Activated B cell treated with CpG ODN at 0.5 μM for 24 hours (primary cell): ENCODE results near the gene TOP2B. TPM values are rescaled to one million over a fixed set of nuclear protein-coding genes. Genes with fewer than 3 reads are reported as not detected.

Source experiments
- ATAC-seq: fragments of 200-7000 bp; cut with Tn5 transposase; one replicate; pipeline ENCODE4 v1.10.0; 2021; ENCODE audit warnings: low read depth, mild to moderate bottlenecking, moderate library complexity
- CTCF ChIA-PET: fragments of 350-600 bp; sonication (Branson Sonifier 250); formaldehyde crosslinking; loops from one replicate; lab custom pipeline; 2021; ENCODE audit warnings: antibody characterized with exemption; lab: Charles Lee
- POLR2A ChIA-PET: fragments of 350-600 bp; sonication (Branson Sonifier 250); formaldehyde crosslinking; loops from one replicate; lab custom pipeline; 2021; ENCODE audit warnings: antibody characterized with exemption; lab: Charles Lee
- DNase-seq: peaks from one replicate; pipeline ENCODE4 v3.0.0; 2022
- H3K27ac Mint-ChIP-seq: one replicate; pipeline ENCODE4 v1.8.0; 2020; ENCODE audit warnings: mixed read lengths
- H3K27me3 Mint-ChIP-seq: one replicate; pipeline ENCODE4 v1.8.0; 2021; ENCODE audit warnings: mixed read lengths
- H3K36me3 Mint-ChIP-seq: one replicate; pipeline ENCODE4 v1.8.0; 2021; ENCODE audit warnings: low read depth, mixed read lengths
- H3K4me1 Mint-ChIP-seq: one replicate; pipeline ENCODE4 v1.8.0; 2021; ENCODE audit warnings: mixed read lengths
- H3K4me3 Mint-ChIP-seq: one replicate; pipeline ENCODE4 v1.8.0; 2020; ENCODE audit warnings: mild to moderate bottlenecking, mixed read lengths
- H3K9me3 Mint-ChIP-seq: one replicate; pipeline ENCODE4 v1.8.0; 2020; ENCODE audit warnings: mixed read lengths
- intact Hi-C: fragments of 100-400 bp; cut with micrococcal nuclease; formaldehyde crosslinking; loops from one replicate; pipeline ENCODE4 v1.15.1; 2024
- total RNA-seq: library from RNA; stranded (reverse); gene quantifications from 2 replicates; pipeline ENCODE4 v1.2.3, GENCODE V29; 2022
- TF ChIP-seq, protein P1 (sequence below): fragments of 200-600 bp; IDR thresholded peaks from one replicate; pipeline ENCODE4 v1.8.0; 2022; ENCODE audit warnings: antibody characterized with exemption, mild to moderate bottlenecking

Gene TOP2B
- total RNA-seq, 1 donor from 2014 or later: 117 TPM

DNA sequence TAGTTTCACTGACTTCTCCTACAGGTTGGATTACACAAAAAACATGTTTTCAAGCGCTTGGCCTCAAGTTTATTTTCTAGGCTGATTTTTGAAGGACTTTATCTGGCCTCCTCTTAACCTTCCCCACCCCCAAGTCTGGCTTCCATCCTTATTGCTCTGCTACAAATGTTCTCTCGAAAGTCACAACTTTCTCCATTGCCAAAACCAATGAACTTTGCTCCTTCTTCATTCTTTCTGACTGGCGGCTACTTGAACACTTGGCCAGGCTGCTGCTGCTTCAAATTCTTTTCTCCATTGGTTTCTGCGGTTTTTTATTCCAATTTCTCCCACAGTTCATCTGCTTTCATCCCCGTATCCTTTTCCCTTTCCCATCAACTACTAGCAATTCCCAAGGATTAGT, 106.6 kb downstream of the TOP2B start:
- TF ChIP-seq, protein P1, sequence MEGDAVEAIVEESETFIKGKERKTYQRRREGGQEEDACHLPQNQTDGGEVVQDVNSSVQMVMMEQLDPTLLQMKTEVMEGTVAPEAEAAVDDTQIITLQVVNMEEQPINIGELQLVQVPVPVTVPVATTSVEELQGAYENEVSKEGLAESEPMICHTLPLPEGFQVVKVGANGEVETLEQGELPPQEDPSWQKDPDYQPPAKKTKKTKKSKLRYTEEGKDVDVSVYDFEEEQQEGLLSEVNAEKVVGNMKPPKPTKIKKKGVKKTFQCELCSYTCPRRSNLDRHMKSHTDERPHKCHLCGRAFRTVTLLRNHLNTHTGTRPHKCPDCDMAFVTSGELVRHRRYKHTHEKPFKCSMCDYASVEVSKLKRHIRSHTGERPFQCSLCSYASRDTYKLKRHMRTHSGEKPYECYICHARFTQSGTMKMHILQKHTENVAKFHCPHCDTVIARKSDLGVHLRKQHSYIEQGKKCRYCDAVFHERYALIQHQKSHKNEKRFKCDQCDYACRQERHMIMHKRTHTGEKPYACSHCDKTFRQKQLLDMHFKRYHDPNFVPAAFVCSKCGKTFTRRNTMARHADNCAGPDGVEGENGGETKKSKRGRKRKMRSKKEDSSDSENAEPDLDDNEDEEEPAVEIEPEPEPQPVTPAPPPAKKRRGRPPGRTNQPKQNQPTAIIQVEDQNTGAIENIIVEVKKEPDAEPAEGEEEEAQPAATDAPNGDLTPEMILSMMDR: no peak
- Mint-ChIP-seq H3K27me3 (peaks cover 10% of the 10 kb centered on the region), H3K9me3 (no peaks in the 10 kb centered on the region), H3K27ac (no peak overlapping the region), H3K36me3 (no peaks in the 10 kb centered on the region), H3K4me1 (no peaks in the 10 kb centered on the region), H3K4me3 (no peak overlapping the region)
- DNase-seq (no peak), ATAC-seq (no peak)
- intact Hi-C loops: no loop called here
- CTCF ChIA-PET: no interaction called here
- POLR2A ChIA-PET: no interaction called here

DNA sequence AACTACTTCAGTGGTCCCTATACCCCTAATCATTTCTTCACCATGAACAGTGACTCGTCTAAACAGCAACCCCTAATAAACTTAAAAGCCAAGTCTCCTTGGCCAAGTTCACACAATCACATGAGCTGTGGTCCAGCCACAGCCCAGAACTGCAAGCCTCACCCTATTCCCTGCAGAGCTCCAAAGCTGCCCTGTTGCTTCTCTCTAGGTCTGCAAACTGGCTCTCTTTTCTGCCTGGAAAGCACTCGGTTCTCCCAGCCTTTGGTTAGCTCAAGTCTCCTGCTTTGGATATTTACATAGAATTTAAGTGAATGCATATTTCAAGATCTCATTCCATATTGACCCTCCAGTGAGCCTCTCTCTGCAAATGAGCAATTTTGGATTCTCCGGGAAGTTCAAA, 107.0 kb downstream of the TOP2B start:
- H3K27me3 Mint-ChIP-seq: peaks cover 10% of the 10 kb centered on the region

DNA sequence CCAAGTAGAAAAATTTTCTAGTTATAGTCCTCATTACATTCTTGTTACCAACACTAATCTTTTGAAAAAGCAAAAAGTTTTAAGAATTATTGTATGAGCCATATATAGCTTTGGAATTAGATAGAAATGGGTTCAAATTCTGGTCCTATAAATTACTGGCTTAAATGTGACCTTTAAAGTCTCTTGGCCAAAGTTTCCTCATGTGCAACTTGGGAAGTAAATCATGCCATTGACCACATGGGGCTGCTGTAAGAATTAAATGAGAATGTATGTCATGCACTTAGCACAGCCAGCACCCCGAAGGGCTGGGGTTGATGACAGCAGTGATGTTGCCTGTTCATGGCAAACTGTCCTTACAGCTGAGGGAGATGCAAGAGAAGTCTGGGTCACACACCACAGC, 108.3 kb downstream of the TOP2B start:
- Mint-ChIP-seq H3K4me3 (no peak overlapping the region), H3K4me1 (no peaks in the 10 kb centered on the region), H3K36me3 (no peaks in the 10 kb centered on the region), H3K9me3 (no peaks in the 10 kb centered on the region), H3K27me3 (peaks cover 6% of the 10 kb centered on the region), H3K27ac (no peak overlapping the region)
- DNase-seq (no peak), ATAC-seq (no peak)
- TF ChIP-seq, protein P1: no peak
- ChIA-PET CTCF (no interaction called here), POLR2A (no interaction called here)
- intact Hi-C loops: no loop called here

More for the DNA sequence above, 107.0 kb downstream of the TOP2B start:
- ATAC-seq (no peak), DNase-seq (no peak)
- ChIA-PET POLR2A (no interaction called here), CTCF (no interaction called here)
- TF ChIP-seq, protein P1: no peak
- H3K27ac Mint-ChIP-seq: no peak overlapping the region
- H3K36me3 Mint-ChIP-seq: no peaks in the 10 kb centered on the region
- no peak overlapping the region for H3K4me3 Mint-ChIP-seq
- intact Hi-C loops: no loop called here
- H3K9me3 Mint-ChIP-seq: no peaks in the 10 kb centered on the region
- no peaks in the 10 kb centered on the region for H3K4me1 Mint-ChIP-seq

DNA sequence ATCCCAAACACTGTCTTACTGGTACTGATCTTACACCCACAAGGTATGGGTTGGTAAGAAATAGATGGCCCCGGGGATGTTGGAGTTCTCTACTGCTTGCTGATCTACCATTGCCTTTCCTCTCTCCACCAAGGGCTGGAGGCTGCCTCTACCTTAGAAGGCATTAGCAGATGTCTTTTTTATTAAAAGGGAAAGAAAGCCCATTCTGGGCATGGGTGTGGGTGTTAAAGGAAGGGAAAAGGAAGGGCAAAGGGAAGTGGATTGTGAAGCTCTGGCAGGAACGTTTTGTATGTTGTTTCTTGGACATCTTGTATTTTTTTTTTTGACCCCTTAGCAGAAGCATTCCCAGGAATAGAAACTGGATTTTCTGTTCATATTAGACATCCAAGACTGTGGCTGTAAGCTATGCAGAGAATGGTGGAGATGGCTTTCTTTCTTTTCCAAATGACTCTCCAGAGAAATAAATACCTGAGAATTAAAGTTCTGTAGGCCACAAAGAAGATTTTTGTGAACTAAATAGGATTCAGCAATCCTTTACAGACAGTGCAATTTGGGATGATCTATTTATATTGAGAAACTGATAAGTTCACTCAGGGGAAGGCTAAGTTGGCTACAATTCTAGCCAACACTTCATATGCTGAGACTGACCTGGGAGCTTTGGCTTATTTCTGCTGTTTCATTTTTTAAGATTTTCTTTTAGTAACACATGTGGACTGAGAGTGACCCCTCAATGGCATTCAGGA, 108.8 kb downstream of the TOP2B start:
- no peak for ATAC-seq
- Mint-ChIP-seq H3K36me3 (no peaks in the 10 kb centered on the region), H3K4me3 (no peak overlapping the region), H3K4me1 (no peaks in the 10 kb centered on the region), H3K9me3 (no peaks in the 10 kb centered on the region), H3K27me3 (peaks cover 7% of the 10 kb centered on the region), H3K27ac (no peak overlapping the region)
- POLR2A ChIA-PET: no interaction called here
- TF ChIP-seq, protein P1: no peak
- CTCF ChIA-PET: no interaction called here
- intact Hi-C loops: no loop called here
- DNase-seq: no peak

DNA sequence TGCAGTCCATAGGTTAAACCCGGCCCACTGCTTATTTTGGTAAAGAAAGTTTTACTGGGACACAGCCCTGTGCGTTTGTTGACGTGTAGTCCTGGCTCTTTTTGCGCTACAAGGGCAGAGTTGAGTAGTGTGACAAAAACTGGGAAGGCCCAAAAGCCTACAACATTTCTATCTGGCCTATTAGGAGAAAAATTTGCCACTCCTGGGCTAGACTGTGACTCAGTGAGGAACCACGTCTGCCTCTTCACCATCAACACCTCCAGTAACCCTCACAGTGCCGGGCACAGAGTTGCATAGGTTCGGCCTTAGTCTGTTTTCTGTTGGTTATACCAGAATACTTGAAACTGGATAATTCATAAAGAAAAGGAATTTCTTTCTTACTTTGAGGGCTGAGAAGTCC, 110.3 kb downstream of the TOP2B start:
- ChIA-PET POLR2A (no interaction called here), CTCF (no interaction called here)
- DNase-seq: no peak
- H3K4me1 Mint-ChIP-seq: no peaks in the 10 kb centered on the region
- H3K9me3 Mint-ChIP-seq: no peaks in the 10 kb centered on the region
- no peak overlapping the region for H3K27ac Mint-ChIP-seq
- peaks cover 7% of the 10 kb centered on the region for H3K27me3 Mint-ChIP-seq
- no peak for ATAC-seq
- no peak overlapping the region for H3K4me3 Mint-ChIP-seq
- intact Hi-C loops: no loop called here
- TF ChIP-seq, protein P1: no peak
- no peaks in the 10 kb centered on the region for H3K36me3 Mint-ChIP-seq
